ENCODE results near the gene RIPOR2.

- TF ChIP-seq POLR2AphosphoS5 (IDR thresholded peaks at IDR 0.05; ENCODE audit: low read depth, low read length) (no peak), TAF1 (IDR thresholded peaks at IDR 0.05; ENCODE audit: low read depth, low read length) (no peak), POLR2A (IDR thresholded peaks at IDR 0.05; ENCODE audit: low read depth, low read length) (no peak)
Observed at GRCh38 chr6:24910961-24911725, 24.6 kb downstream of the RIPOR2 start.
